Upper lobe of left lung (tissue), 6 donors: Measurements from ENCODE around the gene TBCA. TPM values are rescaled to one million over a fixed set of nuclear protein-coding genes. Genes with fewer than 3 reads are reported as not detected.

Source experiments
- ATAC-seq, 2 donors: fragments of 200-7000 bp; cut with Tn5 transposase; one replicate each; pipeline ENCODE4 v1.9.1; 2022; ENCODE audit warnings: mild to moderate bottlenecking in 2 of 2, moderate library complexity in 2 of 2; ENCODE audit not compliant: low FRiP score in 2 of 2
- DNase-seq, 2 donors: peaks; one replicate each; pipeline ENCODE4 v3.0.0-alpha.2; 2019 to 2020
- H3K27ac ChIP-seq, 4 donors: fragments of 200-600 bp; sonication (generic); one replicate each; pipeline ENCODE4 v1.5.1; 2016 to 2019
- H3K27me3 ChIP-seq, 4 donors: fragments of 200-600 bp; sonication (generic); one replicate each; pipeline ENCODE4 v1.5.1; 2017 to 2019
- H3K36me3 ChIP-seq, 4 donors: fragments of 200-600 bp; sonication (generic); one replicate each; pipeline ENCODE4 v1.5.1; 2016 to 2019
- H3K4me1 ChIP-seq, 4 donors: fragments of 200-600 bp; sonication (generic); one replicate each; pipeline ENCODE4 v1.5.1; 2018 to 2019
- H3K4me3 ChIP-seq, 4 donors: fragments of 200-600 bp; sonication (generic); one replicate each; pipeline ENCODE4 v1.5.1; 2017 to 2019; ENCODE audit warnings: mild to moderate bottlenecking in 2 of 4, moderate library complexity in 1 of 4
- H3K9me3 ChIP-seq, 4 donors: fragments of 200-600 bp; sonication (generic); one replicate each; pipeline ENCODE4 v1.5.1; 2018 to 2019
- EP300 ChIP-seq, 4 donors: sonication (generic); formaldehyde crosslinking; IDR thresholded peaks; one replicate each; pipeline ENCODE4 v1.5.1; 2017; ENCODE audit warnings: antibody characterized with exemption in 4 of 4, control low read depth in 2 of 4
- POLR2A ChIP-seq, 4 donors: fragments of 450-650 bp; IDR thresholded peaks; one replicate each; pipeline ENCODE4 v1.5.1; 2016 to 2017; ENCODE audit warnings: antibody characterized with exemption in 4 of 4, mild to moderate bottlenecking in 2 of 4
- POLR2AphosphoS5 ChIP-seq, 2 donors: sonication (generic); formaldehyde crosslinking; IDR thresholded peaks; one replicate each; pipeline ENCODE4 v1.5.1; 2017; ENCODE audit warnings: antibody characterized with exemption in 2 of 2
- WGBS, 2 donors: methylation state at CpG; one replicate each; pipeline ENCODE4 v1.1.5; 2017 to 2018; 5-methylcytosine and 5-hydroxymethylcytosine counted together
- total RNA-seq, 6 donors: library from RNA; depleted of rRNA in 4 of 6; stranded (reverse); fragments of >200 nt in 4 of 6; gene quantifications; one replicate each; pipeline versions ENCODE4 v1.1.0 to v1.2.1, GENCODE V29; 2016 to 2021
- TF ChIP-seq, protein P1 (sequence below), 6 experiments: fragments of 450-650 bp in 4 of 6; fragments of 200-600 bp in 2 of 6; sonication (generic) in 2 of 6; IDR thresholded peaks; one replicate each; pipeline ENCODE4 v1.5.1; 2016 to 2019; ENCODE audit warnings: antibody characterized with exemption in 6 of 6
- donor health status: DM: no; HTN: no; CAD: no; lungs with moderate emphysema.
- donor health status: DM: no; HTN: yes; CAD: no; lungs with severe emphysema.

TBCA gene
- total RNA-seq, 6 donors from 2014 or later, result 69.2 to 163 (median 124) TPM

DNA sequence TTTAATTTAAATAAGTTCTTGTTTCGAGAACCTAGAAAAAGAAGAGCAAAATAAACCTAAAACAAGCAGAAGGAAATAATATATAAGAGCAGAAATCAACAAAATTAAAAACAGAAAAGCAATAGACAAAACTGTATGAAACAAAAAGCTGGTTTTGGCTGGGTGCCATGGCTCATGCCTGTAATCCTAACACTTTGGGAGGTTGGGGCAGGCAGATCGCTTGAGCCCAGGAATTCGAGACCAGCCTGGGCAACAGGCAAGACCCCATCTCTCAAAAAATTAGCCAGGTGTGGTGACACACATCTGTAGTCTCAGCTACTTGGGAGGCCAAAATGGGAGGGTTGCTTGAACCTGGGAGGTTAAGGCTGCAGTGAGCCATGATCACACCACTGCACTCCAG lies 78.4 kb downstream of the TBCA start:
- Histone ChIP-seq H3K4me1 (no peaks in the 10 kb centered on the region), H3K4me3 (no peak overlapping the region), H3K36me3 (peaks cover 0 to 24% (median 4%) of the 10 kb centered on the region in 4 donors), H3K9me3 (no peaks in the 10 kb centered on the region), H3K27me3 (no peaks in the 10 kb centered on the region), H3K27ac (no peak overlapping the region)
- ATAC-seq, result no peak
- no peak for DNase-seq
- TF ChIP-seq POLR2A (IDR thresholded peaks at IDR 0.05) (no peak), EP300 (IDR thresholded peaks at IDR 0.05) (no peak), POLR2AphosphoS5 (IDR thresholded peaks at IDR 0.05) (no peak)
- TF ChIP-seq, protein P1, sequence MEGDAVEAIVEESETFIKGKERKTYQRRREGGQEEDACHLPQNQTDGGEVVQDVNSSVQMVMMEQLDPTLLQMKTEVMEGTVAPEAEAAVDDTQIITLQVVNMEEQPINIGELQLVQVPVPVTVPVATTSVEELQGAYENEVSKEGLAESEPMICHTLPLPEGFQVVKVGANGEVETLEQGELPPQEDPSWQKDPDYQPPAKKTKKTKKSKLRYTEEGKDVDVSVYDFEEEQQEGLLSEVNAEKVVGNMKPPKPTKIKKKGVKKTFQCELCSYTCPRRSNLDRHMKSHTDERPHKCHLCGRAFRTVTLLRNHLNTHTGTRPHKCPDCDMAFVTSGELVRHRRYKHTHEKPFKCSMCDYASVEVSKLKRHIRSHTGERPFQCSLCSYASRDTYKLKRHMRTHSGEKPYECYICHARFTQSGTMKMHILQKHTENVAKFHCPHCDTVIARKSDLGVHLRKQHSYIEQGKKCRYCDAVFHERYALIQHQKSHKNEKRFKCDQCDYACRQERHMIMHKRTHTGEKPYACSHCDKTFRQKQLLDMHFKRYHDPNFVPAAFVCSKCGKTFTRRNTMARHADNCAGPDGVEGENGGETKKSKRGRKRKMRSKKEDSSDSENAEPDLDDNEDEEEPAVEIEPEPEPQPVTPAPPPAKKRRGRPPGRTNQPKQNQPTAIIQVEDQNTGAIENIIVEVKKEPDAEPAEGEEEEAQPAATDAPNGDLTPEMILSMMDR (IDR thresholded peaks at IDR 0.05), result no peak
- WGBS, 2 donors, result 91 to 93% methylated on average over 3 of the region's 3 CpGs

DNA sequence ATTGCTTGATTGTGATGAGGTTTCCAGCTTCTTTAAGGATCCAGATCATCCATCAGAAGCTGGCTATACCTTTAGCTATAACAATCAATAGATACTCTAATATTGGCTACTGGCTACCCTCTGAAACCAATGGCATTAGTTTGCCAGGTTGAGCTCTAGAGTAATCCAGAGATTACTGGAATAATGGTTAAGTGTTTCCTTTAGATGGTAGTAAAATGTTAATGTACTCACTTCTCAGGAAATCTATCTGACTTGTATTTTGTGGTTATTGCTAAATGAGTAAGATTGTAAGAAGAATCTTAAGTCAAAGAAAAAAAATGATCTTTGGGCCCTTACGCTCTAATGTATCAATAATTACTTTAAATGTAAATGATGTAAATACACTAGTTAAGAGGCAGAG lies 80.0 kb downstream of the TBCA start:
- Histone ChIP-seq H3K27ac (no peak overlapping the region), H3K9me3 (no peaks in the 10 kb centered on the region), H3K36me3 (peaks cover 0 to 20% (median 1%) of the 10 kb centered on the region in 4 donors), H3K4me3 (no peak overlapping the region), H3K27me3 (no peaks in the 10 kb centered on the region), H3K4me1 (no peaks in the 10 kb centered on the region)
- DNase-seq (no peak), ATAC-seq (no peak)
- WGBS, 2 donors, result 95 to 97% methylated on average over 1 of the region's 1 CpG
- no peak for TF ChIP-seq POLR2AphosphoS5 (IDR thresholded peaks at IDR 0.05)
- TF ChIP-seq EP300 (IDR thresholded peaks at IDR 0.05), result no peak
- no peak for TF ChIP-seq POLR2A (IDR thresholded peaks at IDR 0.05)
- TF ChIP-seq, protein P1 (IDR thresholded peaks at IDR 0.05), result no peak

DNA sequence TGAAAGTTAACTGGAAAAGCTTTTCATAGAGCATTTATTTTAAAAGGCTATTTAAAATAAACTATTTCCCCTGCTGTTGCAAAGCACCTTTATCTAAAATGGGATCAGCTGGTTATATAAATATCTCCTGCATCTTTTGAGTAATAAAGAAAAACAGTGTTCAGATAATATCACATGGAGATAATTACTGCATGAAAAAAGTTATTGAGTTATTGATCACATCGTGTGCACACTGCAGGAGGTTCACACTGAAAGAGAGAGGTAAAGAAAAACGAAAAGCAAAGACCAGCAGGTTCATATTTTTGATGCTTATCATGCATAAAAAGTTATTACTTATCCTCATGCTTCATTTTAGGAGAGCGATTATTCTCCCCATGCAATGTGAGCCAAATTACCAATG lies 82.2 kb downstream of the TBCA start:
- H3K4me3 ChIP-seq, result no peak overlapping the region
- 80 to 86% methylated on average over 3 of the region's 3 CpGs for WGBS, 2 donors
- no peaks in the 10 kb centered on the region for H3K9me3 ChIP-seq
- H3K36me3 ChIP-seq, result peaks cover 0 to 41% (median 7%) of the 10 kb centered on the region in 4 donors
- TF ChIP-seq POLR2A (IDR thresholded peaks at IDR 0.05), result no peak
- TF ChIP-seq EP300 (IDR thresholded peaks at IDR 0.05), result no peak
- TF ChIP-seq POLR2AphosphoS5 (IDR thresholded peaks at IDR 0.05), result no peak
- TF ChIP-seq, protein P1 (IDR thresholded peaks at IDR 0.05), result no peak
- DNase-seq (no peak), ATAC-seq (no peak)
- H3K27me3 ChIP-seq, result no peaks in the 10 kb centered on the region
- no peaks in the 10 kb centered on the region for H3K4me1 ChIP-seq
- H3K27ac ChIP-seq, result no peak overlapping the region

GRCh38 chr5:77683171-77683732 lies 92.9 kb downstream of the TBCA start:
- WGBS, 2 donors, result 91 to 97% methylated on average over 6 of the region's 6 CpGs
- Histone ChIP-seq H3K27me3 (no peaks in the 10 kb centered on the region), H3K4me1 (no peaks in the 10 kb centered on the region), H3K9me3 (no peaks in the 10 kb centered on the region), H3K27ac (no peak overlapping the region), H3K4me3 (no peak overlapping the region), H3K36me3 (peaks cover 0 to 8% (median 0%) of the 10 kb centered on the region in 4 donors)
- ATAC-seq (no peak), DNase-seq (no peak)
- TF ChIP-seq, protein P1 (IDR thresholded peaks at IDR 0.05), result no peak
- TF ChIP-seq EP300 (IDR thresholded peaks at IDR 0.05) (no peak), POLR2A (IDR thresholded peaks at IDR 0.05) (no peak), POLR2AphosphoS5 (IDR thresholded peaks at IDR 0.05) (no peak)

DNA sequence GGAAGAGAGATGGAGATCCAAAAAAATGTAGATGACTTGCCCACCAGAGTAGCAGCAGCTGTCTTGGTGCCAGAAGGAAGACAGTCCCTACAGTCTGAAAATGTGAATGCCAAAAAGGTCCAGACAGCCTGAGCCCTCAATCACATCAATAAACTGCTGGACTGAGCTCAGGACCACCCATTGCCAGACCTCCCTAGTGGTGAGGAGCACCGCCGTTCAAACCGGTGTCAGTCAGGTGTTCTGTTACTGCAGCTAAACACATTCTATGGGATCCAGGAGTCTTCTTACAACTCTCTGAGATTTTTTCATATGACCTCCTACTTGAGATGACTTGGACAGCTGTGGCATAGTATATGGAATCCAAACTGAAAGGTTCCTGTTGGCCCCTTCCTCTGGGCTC lies 105.6 kb downstream of the TBCA start:
- 67 to 78% methylated on average over 3 of the region's 3 CpGs for WGBS, 2 donors
- H3K4me1 ChIP-seq, result no peaks in the 10 kb centered on the region
- H3K27me3 ChIP-seq, result no peaks in the 10 kb centered on the region
- DNase-seq (no peak), ATAC-seq (no peak)
- TF ChIP-seq POLR2AphosphoS5 (IDR thresholded peaks at IDR 0.05) (no peak), POLR2A (IDR thresholded peaks at IDR 0.05) (no peak), EP300 (IDR thresholded peaks at IDR 0.05) (no peak)
- TF ChIP-seq, protein P1 (IDR thresholded peaks at IDR 0.05), result no peak
- H3K36me3 ChIP-seq, result no peaks in the 10 kb centered on the region
- H3K27ac ChIP-seq, result no peak overlapping the region
- H3K9me3 ChIP-seq, result peaks cover 0 to under 1% (median 0%) of the 10 kb centered on the region in 4 donors
- H3K4me3 ChIP-seq, result no peak overlapping the region
